CD4-positive, alpha-beta T cell treated with Interleukin-6 at 100 ng/mL for 8 hours (primary cell): ENCODE data around the gene IFNA17.
"Not testable (repeated sequence)": the region's sequence is repeated elsewhere in the genome, so short reads cannot be mapped to it uniquely, and the experiment has no call there.

Experiments used
- DNase-seq: peaks from one replicate; pipeline ENCODE4 v3.0.0-alpha.2; 2020; ENCODE audit warnings: mixed read lengths, low spot score

The IFNA17 gene

DNA sequence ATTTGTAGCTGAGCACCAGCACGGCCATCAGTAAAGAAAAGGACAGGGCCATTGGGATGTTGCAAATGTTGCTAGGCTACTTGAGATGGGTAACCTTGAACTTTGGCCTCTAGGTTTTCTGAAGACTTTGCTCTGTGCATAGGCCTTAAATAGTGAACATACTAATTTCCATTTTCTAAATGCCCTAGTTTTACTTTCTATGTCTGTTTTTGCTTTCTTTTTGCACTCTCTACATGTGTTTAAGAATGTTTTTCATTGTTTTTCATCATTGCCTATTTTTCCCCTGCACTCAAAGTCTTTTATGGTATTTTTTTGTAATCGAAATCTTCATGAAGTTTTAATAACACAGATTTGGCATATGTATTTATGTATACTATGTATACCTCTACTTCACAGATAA is at the start of gene IFNA17:
Gene IFNA17 (minus strand): TSS at position 101 of the 400 bp plus-strand sequence. CDS start 49 bp downstream, at position 52.
- no peak for DNase-seq

DNA sequence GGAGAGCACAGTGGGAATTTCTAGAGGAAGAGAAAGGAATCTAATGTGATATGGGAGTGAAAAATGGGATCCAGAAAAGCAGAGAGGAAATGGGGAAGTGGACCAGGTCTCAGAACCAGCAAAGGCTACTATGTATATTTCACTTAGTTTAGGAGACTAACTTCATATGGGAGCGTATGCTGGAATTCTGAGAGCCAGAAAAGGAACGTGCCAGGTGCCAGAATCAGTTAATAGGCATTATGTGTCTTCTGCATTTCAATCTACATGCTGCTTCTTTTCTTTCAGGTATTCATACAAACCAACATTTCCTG is 40.3 kb upstream of the IFNA17 start:
- DNase-seq = no peak

DNA sequence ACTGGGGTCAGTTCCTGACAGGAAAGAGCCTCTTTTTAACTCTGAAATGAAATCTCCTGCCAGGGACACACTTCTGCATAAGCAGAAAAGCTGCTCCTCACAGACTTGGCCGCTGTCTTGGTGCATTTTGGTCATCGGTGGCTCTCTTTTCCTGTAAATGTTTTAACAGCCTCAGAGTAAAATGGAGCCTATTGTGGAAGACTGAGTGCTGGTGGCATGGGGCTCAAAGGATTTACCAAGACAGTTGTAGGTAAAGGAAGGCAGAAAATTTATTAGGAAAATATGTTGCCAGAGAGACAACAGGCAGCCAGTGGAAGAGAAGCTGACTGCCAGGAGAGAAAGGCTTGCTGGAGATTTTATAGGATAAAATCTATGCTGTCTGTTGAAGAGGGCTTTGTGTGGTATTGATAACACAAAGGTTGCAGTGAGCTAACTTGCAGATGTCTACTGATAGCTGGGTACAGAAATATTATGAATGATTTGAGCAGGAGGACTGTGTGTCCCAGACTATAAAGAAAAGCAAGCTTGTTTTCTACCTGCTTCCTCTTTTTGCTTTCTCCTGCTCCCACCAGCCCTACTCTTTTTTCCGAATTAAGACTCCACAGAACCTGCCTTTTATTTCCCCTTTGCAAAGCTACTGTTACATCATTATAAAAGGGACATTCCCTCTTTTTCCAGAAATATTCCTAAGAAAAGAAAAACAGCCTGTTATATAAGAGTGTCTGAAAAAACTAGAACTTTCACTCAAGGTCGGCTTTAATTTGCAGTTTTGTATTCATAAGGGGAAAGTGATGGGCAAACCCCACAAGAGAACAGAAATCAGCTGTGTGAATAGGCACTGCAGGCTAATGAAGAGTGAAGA is 39.7 kb upstream of the IFNA17 start:
- no peak for DNase-seq

DNA sequence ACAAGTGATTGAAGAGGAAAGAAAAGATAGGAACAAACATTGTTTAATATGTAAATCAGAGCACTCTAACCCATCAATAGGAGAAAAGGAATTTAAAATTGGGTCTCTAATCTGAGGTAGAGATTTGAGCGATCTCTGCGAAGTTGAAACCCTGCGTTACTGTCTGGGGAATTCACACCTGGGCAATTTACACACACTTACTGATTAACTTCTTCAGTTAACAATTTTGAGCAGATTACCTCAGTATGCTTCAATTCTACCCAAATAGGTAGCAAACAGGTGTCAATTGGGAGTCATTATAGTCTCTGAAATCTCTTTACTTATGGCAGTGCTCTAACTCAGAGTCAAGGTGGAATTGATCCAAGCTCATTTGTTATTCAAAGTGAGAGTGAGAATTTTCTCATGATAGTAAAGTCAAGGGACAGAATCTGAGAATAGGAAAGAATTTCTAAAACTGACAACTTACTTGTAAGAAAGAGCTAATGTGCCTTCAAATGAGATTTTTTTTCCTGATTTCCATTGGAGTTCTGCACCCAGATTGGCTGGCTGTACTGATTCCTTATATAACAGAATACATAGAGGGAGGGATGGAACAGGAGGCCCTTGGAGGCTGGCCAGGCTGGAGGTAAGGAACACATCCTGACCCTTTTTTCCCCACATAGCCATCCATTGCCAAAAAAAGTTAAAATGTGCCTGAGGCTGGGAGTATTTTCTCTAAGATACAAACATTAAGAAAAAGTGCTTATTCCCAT is 38.9 kb upstream of the IFNA17 start:
- no peak for DNase-seq

DNA sequence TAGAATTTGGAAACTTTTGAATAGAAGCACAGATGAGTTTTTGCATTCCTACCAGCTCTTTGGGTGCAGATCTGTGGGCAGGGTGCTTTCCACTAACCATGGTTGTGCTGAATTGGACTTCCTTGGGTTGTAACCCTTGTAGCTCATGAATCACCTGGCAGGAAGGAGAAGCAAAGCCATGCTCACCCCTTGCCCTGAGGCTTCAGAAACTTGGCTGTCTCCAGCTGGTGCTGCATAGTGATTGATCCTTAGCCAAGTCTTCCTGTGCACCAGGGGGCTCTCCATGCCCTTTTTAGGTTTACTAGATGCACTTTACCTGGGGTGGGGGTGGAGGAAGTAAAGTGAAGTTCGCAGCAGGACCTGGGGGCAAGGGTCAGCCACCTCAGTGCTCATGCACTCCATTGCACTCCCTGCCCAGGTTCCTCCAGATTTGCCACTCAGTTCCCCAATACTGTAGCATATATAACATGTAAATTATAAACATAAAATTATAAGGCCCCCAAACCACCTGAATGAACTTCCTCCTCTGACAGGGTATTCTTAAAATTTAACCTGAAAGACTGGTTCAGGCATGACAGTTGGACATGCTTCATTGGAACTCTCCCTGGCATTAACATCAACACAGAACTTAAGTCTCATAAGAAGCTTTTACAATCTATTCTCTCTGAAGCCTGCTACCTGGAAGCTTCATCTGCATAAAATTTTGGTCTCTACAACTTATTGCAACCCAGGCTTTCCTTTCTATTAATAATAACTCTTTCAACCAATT is 37.6 kb upstream of the IFNA17 start:
- no peak for DNase-seq

DNA sequence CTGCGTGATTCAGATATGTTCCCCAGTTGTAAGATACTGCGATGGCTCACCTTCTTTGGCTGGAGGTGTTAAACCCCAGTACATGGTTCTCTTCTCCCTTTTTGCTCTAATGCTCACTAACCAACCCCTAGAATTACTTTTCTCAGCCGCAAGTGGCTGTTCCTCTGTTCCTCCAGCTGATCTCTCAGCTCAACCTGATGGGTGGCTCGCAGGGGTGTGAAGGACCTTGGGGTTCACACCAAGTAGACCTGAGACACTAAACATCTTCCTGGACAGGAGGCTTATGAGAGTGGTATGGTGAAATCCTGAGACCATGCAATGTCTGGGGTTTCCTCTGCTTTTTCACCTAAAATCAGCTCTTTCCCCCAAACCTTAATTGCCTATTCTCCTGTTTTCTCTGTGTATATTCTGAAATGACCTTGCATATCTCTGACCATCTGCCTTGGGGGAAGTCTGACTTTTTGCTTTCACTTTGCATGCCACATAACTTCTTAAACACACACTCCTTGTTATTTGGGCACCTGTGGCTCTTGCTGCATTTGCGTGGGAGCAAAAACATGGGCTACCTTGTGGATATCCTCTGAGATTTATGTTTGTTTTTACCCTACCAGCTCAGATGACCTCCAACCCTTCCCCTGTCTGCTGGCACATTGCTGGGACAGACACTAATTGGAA is 27.7 kb upstream of the IFNA17 start:
- no peak for DNase-seq

DNA sequence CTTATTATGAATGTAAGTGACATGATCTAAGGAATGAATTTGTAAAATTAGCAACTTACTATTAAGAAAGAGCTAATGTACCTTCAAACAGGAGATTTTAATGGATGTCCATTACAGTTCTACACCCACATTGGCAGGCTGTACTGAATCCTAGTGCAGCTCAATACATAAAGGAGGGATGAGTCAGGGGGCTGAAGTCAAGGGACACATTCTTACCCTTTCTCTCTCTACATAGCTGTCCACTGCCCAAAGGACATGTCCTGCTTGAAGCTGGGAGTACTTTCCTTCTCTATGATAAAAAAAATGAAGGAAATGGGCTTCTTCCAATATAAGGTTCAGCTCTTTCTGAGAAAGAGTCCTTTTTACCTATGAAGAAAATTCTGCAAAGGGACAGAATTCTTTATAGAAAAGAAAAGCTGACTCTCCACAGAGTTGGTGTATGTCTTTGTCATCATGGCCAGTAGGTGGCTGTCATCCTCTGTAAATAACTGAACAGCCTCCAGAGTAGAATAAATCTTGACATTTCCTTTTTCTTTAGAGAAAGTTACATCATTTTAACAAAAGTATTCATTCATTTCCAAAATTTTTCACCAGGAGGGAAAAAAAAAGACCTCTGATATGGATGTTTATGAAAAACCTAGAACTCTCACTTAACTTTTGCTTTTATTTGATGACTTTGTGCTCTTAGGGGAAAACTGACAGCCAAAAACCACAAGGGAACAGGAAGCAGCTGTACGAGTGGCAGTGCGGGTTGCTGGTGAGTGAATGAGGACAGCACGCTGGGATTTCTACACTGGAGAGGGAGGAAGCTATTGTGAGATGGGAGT is 24.9 kb upstream of the IFNA17 start:
- DNase-seq = no peak

DNA sequence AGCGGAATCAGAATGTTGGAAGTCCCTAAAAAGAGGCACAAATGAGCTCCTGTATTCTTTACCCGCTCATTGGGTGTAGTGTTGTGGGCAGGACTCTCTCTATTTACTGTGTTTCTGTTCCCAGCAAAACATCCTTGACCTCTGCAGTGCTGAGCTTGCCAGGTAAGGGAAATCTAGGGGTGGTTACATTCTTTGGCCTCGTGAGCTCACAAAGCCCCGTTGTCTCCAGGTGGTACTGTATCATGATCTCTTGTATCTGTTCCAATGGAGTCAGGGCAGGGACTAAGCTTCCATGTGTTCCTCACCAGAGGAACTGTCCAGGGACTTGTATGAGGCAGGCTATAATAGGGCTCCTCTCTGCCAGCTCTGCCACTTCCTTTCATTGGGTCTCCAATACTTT is 23.6 kb upstream of the IFNA17 start:
- DNase-seq = no peak

DNA sequence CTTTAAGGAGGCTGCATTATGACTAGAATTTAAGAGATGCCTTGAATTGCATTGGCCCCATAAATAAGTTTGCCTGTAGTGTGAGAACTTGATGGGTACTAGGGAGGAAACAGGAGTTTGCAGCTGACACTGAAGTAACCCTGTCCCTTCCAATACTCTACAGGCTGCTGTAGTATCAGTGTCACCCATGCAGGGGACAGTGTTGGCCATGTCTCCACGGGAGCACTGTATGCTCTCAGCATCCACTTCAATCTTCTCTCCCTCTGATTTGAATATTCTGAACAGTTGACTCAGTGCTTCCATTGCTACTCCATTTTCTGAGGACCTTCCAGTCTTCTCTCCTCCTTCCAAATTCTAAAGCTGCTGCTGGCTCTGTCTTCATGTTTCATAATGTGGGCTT is 23.2 kb upstream of the IFNA17 start:
- no peak for DNase-seq

DNA sequence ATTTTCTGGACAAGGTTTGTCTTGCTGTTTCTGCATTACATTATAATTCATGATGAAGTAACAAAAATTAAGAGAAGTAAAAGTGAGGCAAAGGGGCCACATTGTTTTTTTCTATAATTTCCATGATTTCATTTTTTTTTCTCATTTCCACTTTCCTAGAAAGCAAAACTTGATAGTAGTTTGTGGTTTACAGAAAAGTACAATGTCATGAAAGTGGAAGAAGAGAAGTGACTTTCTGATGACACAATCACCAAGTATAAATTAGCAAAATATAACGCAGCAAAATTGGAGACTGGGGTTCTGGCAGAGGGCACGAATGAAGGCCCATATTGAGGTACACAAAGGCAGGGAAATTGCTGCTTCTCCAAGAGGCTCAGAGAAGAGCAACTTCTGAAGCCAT is 16.8 kb upstream of the IFNA17 start:
- DNase-seq = no peak

DNA sequence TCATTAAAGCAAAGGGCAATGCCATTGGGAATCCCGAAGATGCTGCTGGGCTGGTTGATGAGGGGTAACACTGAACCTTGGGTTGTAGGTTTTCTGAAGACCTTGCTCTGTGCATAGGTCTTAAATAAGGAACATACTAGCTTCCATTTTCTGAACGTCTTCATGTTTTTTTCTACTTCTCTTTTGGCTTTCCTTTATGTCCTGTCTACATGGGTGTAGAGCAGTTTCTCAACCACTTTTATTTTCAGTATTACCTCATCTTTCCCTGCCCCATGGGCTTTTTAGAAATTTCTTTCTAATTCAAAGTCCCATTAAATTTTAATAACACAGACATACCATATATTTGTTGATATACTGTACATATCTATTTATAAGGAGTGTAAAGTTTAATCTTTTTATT is 11.9 kb upstream of the IFNA17 start, which contains the start of gene IFNA14:
Gene IFNA14 (minus strand): TSS at position 95 of the 400 bp plus-strand sequence. CDS start 70 bp downstream, at position 25.
- DNase-seq = no peak

DNA sequence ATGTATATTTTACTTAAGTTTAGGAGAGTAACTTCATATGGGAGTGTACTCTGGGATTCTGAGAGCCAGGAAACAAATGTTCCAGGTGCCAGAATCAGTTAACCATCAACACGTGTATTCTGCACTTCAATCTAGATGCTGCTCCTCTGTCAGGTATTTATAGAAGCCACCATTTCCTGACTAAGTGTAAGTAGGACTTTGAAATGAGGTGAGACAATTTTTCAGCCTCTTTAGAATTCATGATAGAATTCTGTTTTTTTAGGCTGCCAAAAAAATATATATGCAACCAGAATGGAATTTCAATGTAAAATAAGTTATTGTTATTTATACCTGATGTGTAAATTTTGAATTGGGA is 8.3 kb upstream of the IFNA17 start:
- DNase-seq = not testable (repeated sequence)

DNA sequence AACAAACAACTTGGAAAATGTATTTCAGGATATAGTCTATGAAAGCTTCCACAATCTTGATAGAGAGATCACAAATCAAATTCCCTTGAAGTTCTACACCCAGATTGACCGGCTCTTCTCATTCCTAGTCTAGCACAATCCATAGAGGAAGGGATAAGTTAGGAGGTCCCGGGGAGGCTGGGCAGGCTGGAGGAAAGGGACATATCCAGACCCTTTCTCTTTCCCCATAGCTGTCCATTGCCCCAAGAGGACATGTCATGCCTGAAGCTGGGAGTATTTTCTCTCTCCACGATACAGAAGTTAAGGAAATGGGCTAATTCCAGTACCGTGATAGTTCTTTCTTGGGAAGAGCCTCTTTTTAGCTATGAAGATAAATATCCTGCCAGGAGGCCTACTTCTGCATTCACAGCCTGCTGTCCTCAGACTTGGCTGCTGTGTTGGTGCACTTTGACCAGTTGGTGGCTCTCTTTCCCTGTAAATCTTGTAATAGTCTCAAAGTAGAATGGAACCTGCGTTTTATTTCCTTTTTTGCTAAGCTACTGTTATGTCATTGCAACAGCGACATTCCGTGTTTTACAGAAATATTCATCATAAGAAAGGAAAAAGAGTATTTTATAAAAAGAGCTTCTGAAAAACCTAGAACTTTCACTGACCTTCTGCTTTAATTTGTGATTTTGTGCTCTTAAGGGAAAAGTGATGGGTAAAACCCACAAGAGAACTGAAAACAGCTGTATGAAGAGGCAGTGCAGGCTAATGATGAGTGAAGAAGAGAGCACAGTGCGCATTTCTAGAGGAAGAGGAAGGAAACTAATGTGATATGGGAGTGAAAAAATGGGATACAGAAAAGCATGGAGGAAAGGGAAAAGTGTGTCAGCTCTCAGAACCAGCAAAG is 7.7 kb upstream of the IFNA17 start:
- peak; percentile 27 for DNase-seq

DNA sequence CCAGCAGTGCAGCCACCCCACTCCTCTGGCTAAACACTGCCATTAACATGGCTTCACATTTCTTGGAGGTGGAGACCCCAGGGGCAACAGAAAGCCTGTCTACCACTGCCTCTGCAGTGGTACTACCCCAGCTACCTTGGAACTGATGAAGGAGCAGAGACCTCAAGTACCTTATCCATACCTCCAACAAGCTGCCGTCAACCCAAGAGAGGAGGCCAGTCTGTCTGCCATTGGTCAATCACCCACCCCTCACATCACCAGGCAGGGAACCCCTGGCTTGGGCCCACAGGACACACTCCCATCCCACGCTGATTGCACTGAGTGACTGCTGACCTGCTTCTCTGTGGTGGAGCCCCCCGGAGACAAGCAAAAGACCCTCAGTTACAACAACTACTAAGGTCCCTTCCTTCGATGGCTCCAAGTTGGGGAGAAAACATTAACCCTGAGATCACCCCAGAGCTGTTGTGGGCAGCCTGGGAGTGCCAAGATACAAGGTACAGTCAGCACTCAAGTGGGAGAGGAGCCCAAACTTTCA is 6.2 kb upstream of the IFNA17 start:
- DNase-seq = no peak

DNA sequence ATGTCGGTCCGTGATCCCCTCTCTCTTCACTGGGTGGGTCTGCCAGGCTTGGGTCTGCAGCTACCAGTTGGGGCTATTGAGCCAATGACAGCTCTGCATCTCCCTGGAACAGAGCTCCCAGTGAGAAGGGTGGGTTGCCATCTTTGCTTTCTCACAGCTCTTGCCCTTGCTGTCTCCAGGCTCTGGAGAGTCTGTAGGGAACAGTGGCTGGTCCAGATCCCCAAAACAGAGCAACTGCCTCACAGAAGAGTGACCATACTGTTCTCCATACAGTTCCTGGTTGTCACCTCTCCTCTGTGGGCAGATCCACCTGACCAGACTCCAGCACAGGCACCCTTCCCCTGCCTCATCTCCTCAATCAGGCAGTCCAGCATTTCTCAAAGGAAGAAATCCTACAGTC is 5.2 kb upstream of the IFNA17 start:
- DNase-seq = no peak

DNA sequence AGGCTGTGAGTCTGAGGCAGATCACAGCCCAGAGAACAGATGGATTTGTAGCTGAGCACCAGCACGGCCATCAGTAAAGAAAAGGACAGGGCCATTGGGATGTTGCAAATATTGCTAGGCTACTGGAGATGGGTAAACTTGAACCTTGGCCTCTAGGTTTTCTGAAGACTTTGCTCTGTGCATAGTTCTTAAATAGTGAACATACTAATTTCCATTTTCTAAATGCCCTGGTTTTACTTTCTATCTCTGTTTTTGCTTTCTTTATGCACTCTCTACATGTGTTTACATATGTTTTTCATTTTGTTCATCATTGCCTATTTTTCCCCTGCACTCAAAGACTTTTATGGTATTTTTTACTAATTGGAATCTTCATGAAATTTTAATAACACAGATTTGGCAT is 10.8 kb downstream of the IFNA17 start, which contains the start of gene IFNA16:
Gene IFNA16 (minus strand): TSS at position 101 of the 400 bp plus-strand sequence. CDS start 6 bp downstream, at position 95.
- not testable (repeated sequence) for DNase-seq

DNA sequence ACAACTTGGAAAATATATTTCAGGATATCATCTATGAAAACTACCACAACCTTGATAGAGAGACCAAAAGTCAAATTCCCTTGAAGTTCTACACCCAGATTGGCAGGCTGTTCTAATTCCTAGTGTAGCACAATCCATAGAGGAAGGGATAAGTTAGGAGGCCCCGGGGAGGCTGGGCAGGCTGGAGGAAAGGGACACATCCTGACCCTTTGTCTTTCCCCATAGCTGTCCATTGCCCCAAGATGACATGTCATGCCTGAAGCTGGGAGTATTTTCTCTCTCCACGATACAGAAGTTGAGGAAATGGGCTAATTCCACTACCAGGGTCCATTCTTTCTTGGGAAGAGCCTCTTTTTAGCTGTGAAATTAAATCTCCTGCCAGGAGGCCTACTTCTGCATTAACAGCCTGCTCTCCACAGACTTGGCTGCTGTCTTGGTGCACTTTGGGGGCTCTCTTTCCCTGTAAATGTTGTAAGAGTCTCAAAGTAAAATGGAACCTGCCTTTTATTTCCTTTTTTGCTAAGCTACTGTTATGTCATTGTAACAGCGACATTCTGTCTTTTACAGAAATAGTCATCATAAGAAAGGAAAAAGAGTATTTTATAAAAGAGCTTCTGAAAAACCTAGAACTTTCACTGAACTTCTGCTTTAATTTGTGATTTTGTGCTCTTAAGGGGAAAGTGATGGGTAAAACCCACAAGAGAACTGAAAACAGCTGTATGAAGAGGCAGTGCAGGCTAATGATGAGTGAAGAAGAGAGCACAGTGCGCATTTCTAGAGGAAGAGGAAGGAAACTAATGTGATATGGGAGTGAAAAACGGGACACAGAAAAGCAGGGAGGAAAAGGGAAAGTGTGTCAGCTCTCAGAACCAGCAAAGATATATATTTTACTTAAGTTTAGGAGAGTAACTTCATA is 14.4 kb downstream of the IFNA17 start:
- DNase-seq = not testable (repeated sequence)

DNA sequence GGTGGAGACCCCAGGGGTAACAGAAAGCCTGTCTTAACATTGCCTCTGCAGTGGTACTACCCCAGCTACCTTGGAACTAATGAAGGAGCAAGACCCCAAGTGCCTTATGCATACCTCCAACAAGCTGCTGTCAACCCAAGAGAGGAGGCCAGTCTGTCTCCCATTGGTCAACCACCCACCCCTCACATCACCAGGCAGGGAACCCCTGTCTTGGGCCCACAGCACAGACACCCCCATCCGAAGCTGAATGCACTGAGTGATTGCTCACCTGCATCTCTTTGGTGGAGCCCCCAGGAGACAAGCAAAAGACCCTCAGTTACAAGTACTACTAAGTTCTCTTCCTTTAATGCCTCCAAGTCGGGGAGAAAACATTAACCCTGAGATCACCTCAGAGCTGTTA is 15.9 kb downstream of the IFNA17 start:
- not testable (repeated sequence) for DNase-seq

DNA sequence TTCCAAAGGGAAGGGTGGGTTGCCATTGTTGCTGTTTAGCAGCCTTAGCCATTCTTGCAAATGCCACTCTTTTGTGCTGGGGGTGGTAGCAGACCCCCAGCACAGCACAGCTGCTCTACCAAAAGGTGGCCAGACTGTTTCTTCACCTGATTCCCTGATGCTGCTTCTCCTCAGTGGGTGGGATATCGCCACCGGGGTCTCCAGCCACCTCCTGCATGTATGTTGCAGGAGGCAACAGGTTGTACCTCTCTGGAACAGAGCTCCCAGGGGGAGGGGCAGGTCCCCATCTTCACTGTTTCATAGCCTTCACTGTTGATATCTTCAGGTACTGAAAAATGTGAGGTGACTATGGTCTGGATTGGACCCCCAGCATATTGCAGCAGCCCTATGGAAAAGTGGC is 17.2 kb downstream of the IFNA17 start:
- not testable (repeated sequence) for DNase-seq
